CD4-positive, alpha-beta T cell (primary cell): ENCODE results near the gene MCRIP2. TPM values are rescaled to one million over a fixed set of nuclear protein-coding genes. Genes with fewer than 3 reads are reported as not detected.

Experiments used
- ATAC-seq: fragments of 200-7000 bp; cut with Tn5 transposase; one replicate; pipeline ENCODE4 v1.10.0; 2022; ENCODE audit warnings: mild to moderate bottlenecking; ENCODE audit not compliant: poor library complexity
- CTCF ChIA-PET: fragments of 350-600 bp; sonication (Branson Sonifier 250); formaldehyde crosslinking; loops from one replicate; lab custom pipeline; 2021; ENCODE audit warnings: antibody characterized with exemption, inconsistent platforms; lab: Charles Lee
- POLR2A ChIA-PET: fragments of 350-600 bp; sonication (Branson Sonifier 250); formaldehyde crosslinking; loops from one replicate; lab custom pipeline; 2021; ENCODE audit warnings: antibody characterized with exemption, inconsistent platforms; lab: Charles Lee
- DNase-seq, 14 experiments: peaks; one replicate each; pipeline ENCODE4 v3.0.0-alpha.2; 2013 to 2020; ENCODE audit warnings: mixed read lengths in 2 of 14
- H3K27ac ChIP-seq, 2 donors: one replicate each; pipeline versions ENCODE4 v1.5.1 to v1.7.0; 2013; ENCODE audit warnings: low read length in 2 of 2, low read depth in 1 of 2, mild to moderate bottlenecking in 1 of 2
- H3K27me3 ChIP-seq, 2 experiments: 1 replicate in 1 of 2; 2 replicates in 1 of 2; pipeline versions ENCODE4 v1.6.1 to v1.7.0; 2013; ENCODE audit warnings: low read length in 2 of 2, control low read depth in 1 of 2, mild to moderate bottlenecking in 1 of 2, moderate library complexity in 1 of 2; ENCODE audit not compliant: insufficient read depth in 2 of 2, control insufficient read depth in 1 of 2
- H3K36me3 ChIP-seq: one replicate; pipeline ENCODE4 v1.6.1; 2013; ENCODE audit warnings: low read length, control low read depth; ENCODE audit not compliant: insufficient read depth
- H3K4me1 ChIP-seq: one replicate; pipeline ENCODE4 v1.6.1; 2013; ENCODE audit warnings: low read length, control low read depth; ENCODE audit not compliant: insufficient read depth
- H3K4me3 ChIP-seq: one replicate; pipeline ENCODE4 v1.5.1; 2013; ENCODE audit warnings: mild to moderate bottlenecking, low read length, moderate library complexity
- H3K9me3 ChIP-seq, 2 experiments: 1 replicate in 1 of 2; 2 replicates in 1 of 2; pipeline versions ENCODE4 v1.6.1 to v1.7.0; 2013; ENCODE audit warnings: low read length in 2 of 2, mild to moderate bottlenecking in 2 of 2, control low read depth in 1 of 2, moderate library complexity in 1 of 2; ENCODE audit not compliant: control insufficient read depth in 1 of 2, insufficient read depth in 1 of 2
- H3K27ac Mint-ChIP-seq: one replicate; pipeline ENCODE4 v1.8.0; 2020; ENCODE audit warnings: mixed read lengths
- H3K27me3 Mint-ChIP-seq: one replicate; pipeline ENCODE4 v1.8.0; 2021; ENCODE audit warnings: mixed read lengths
- H3K36me3 Mint-ChIP-seq: one replicate; pipeline ENCODE4 v1.8.0; 2021; ENCODE audit warnings: low read depth, mixed read lengths
- H3K4me1 Mint-ChIP-seq: one replicate; pipeline ENCODE4 v1.8.0; 2021; ENCODE audit warnings: low read depth, mixed read lengths
- H3K4me3 Mint-ChIP-seq: one replicate; pipeline ENCODE4 v1.8.0; 2020; ENCODE audit warnings: mild to moderate bottlenecking, mixed read lengths
- H3K9me3 Mint-ChIP-seq: one replicate; pipeline ENCODE4 v1.8.0; 2020; ENCODE audit warnings: mixed read lengths
- CTCF ChIP-seq: fragments of 200-600 bp; IDR thresholded peaks from one replicate; pipeline ENCODE4 v1.8.0; 2022; ENCODE audit warnings: antibody characterized with exemption, mild to moderate bottlenecking
- intact Hi-C, 2 experiments: fragments of 100-400 bp; cut with DNase I in 1 of 2; cut with micrococcal nuclease in 1 of 2; formaldehyde crosslinking; loops; one replicate each; pipeline versions ENCODE4 v1.15.1 to v1.9.0; 2023 to 2025; cut with DNase I, micrococcal nuclease
- total RNA-seq, 174 experiments: library from RNA in 2 of 174; stranded (reverse) in 2 of 174; gene quantifications; one replicate each; pipeline ENCODE4 v1.2.3 and lab custom pipeline; 2021 to 2026

MCRIP2 gene
- total RNA-seq, 2 experiments from 2014 or later = 11.4 to 14.6 TPM

GRCh38 chr16:654034-654433, 12.4 kb downstream of the MCRIP2 start:
- no peak overlapping the region for H3K4me3 ChIP-seq
- no peaks in the 10 kb centered on the region for H3K27me3 Mint-ChIP-seq
- H3K4me1 ChIP-seq = peaks cover 11% of the 10 kb centered on the region
- no peaks in the 10 kb centered on the region for H3K9me3 Mint-ChIP-seq
- H3K27me3 ChIP-seq = no peaks in the 10 kb centered on the region
- H3K36me3 ChIP-seq = no peaks in the 10 kb centered on the region
- no peaks in the 10 kb centered on the region for H3K9me3 ChIP-seq
- no peak overlapping the region for H3K27ac ChIP-seq
- intact Hi-C loops = no loop called here
- no peak overlapping the region for H3K4me3 Mint-ChIP-seq
- ATAC-seq (no peak), DNase-seq (no peak)
- no peaks in the 10 kb centered on the region for H3K36me3 Mint-ChIP-seq
- POLR2A ChIA-PET = no interaction called here
- no peak for TF ChIP-seq CTCF
- CTCF ChIA-PET = no interaction called here
- H3K4me1 Mint-ChIP-seq = no peaks in the 10 kb centered on the region
- no peak overlapping the region for H3K27ac Mint-ChIP-seq

GRCh38 chr16:657487-657886, 15.9 kb downstream of the MCRIP2 start:
- Mint-ChIP-seq H3K27ac (no peak overlapping the region), H3K4me1 (peaks cover 6% of the 10 kb centered on the region), H3K9me3 (no peaks in the 10 kb centered on the region), H3K4me3 (no peak overlapping the region), H3K36me3 (no peaks in the 10 kb centered on the region), H3K27me3 (no peaks in the 10 kb centered on the region)
- Histone ChIP-seq H3K36me3 (no peaks in the 10 kb centered on the region), H3K4me3 (no peak overlapping the region), H3K9me3 (no peaks in the 10 kb centered on the region), H3K27me3 (no peaks in the 10 kb centered on the region), H3K27ac (no peak overlapping the region), H3K4me1 (peaks cover 16% of the 10 kb centered on the region)
- TF ChIP-seq CTCF = no peak
- ChIA-PET CTCF (no interaction called here), POLR2A (interaction anchor here (0.6 kb wide), 1 partner anchor 67 kb away, joined by 3 read pairs; no protein-coding TSS in a partner anchor)
- intact Hi-C loops = no loop called here
- no peak for DNase-seq
- no peak for ATAC-seq

- Mint-ChIP-seq H3K27me3 (no peaks in the 10 kb centered on the region), H3K4me1 (peaks cover 6% of the 10 kb centered on the region), H3K36me3 (no peaks in the 10 kb centered on the region), H3K9me3 (no peaks in the 10 kb centered on the region), H3K4me3 (no peak overlapping the region), H3K27ac (no peak overlapping the region)
- ATAC-seq (no peak), DNase-seq (no peak)
- intact Hi-C loops = no loop called here
- Histone ChIP-seq H3K36me3 (no peaks in the 10 kb centered on the region), H3K9me3 (no peaks in the 10 kb centered on the region), H3K4me1 (peaks cover 16% of the 10 kb centered on the region), H3K4me3 (no peak overlapping the region), H3K27me3 (no peaks in the 10 kb centered on the region), H3K27ac (no peak overlapping the region)
- POLR2A ChIA-PET = interaction anchor here (1.3 kb wide), 1 partner anchor 10 kb away, joined by 4 read pairs; the partner anchor contains the start of gene WDR90
- CTCF ChIA-PET = no interaction called here
- no peak for TF ChIP-seq CTCF
Observed at GRCh38 chr16:658679-659571, 17.3 kb downstream of the MCRIP2 start.
